Frontal cortex (tissue), 4 donors: ENCODE results near the gene PGA5. TPM values are rescaled to one million over a fixed set of nuclear protein-coding genes. Genes with fewer than 3 reads are reported as not detected.

ENCODE experiments used
- DNase-seq, 2 donors: peaks; one replicate each; pipeline ENCODE4 v3.0.0; 2012; ENCODE audit warnings: low spot score in 2 of 2
- FAIRE-seq: peaks from 2 replicates; lab custom pipeline; 2012; peaks lifted over from hg19 to GRCh38; lab: Jason Lieb, UNC
- total RNA-seq: library from RNA; depleted of rRNA; stranded (reverse); fragments of >200 nt; gene quantifications from one replicate; pipeline ENCODE4 v1.2.3, GENCODE V29; 2014
- donor health status: control.
- donor health status: control.
- donor health status: control.

Gene PGA5
- total RNA-seq, 1 donor from 2014 or later, result 0.82 TPM

DNA sequence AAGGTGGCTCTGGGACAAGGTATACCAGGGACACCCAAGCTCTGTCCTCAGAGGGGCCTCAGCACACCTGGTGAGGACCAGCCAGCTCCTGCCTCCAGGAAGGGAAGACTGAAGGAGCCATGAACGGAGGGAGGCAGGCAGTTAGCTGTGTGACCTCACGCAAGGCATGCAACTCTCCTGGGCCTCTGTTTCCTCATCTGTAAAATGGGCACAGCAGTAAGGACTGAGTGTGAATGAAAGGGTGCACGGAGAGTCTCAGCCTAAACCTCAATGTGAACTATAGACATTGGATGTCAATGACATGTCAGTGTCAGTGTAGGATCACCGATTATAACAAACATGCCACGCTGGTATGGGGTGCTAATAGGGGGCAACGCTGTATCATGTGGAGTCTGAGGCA is 18.4 kb downstream of the PGA5 start:
- FAIRE-seq, result no peak
- no peak for DNase-seq

DNA sequence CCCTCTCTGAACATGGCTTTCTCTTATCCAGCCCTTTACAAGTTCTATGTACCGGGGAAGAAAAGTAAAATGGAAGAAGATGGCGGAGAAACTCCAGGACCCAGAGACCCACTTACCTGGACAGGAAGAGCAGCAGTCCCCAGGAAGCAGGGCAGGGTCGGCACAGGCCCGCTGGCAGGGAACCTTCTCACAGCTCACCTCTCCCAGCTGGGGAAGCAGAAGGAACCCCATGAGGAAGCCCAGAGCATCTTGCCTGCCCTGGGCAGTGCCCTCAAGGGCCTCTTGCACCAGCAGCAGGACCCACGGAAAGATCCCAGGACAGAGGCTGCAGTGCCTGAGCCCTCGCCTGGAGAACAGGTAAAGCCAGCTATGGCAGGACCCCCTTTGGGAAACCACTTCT is 23.4 kb downstream of the PGA5 start:
- DNase-seq (no peak), FAIRE-seq (no peak)

DNA sequence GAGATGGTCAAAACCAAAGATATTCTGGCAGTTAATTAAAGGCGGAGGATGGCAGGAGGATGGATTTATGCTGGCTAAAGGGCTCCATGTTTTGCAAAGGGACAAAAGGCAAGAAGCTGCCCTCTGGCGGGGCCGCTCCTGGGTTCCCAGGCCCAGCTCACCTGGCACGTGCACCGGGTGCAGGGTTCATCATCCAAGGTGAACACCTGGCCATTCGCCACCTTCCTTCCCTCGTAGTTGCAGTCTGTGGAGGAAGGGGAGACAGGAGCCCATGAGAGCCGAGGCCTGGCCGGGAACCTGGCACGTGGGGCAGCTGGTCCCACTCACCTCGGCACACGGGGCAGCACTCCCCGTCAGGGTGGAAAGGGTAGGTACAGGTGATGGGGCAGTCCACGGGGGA is 23.8 kb downstream of the PGA5 start:
- DNase-seq (no peak), FAIRE-seq (no peak)

- DNase-seq (no peak), FAIRE-seq (no peak)
Measured at GRCh38 chr11:61265357-61265756, 24.4 kb downstream of the PGA5 start.

GRCh38 chr11:61266602-61267001 is 25.6 kb downstream of the PGA5 start:
- DNase-seq, result no peak
- FAIRE-seq, result no peak

GRCh38 chr11:61267437-61267841 is 26.5 kb downstream of the PGA5 start:
- FAIRE-seq, result no peak

GRCh38 chr11:61268588-61269250 is 27.7 kb downstream of the PGA5 start:
- no peak for FAIRE-seq

More at GRCh38 chr11:61267437-61267841, 26.5 kb downstream of the PGA5 start:
- DNase-seq, result no peak

GRCh38 chr11:61270354-61271076 is 29.5 kb downstream of the PGA5 start:
- DNase-seq (no peak), FAIRE-seq (no peak)

More at GRCh38 chr11:61268588-61269250, 27.7 kb downstream of the PGA5 start:
- DNase-seq, result no peak

- no peak for FAIRE-seq
- DNase-seq, result no peak
Measured at GRCh38 chr11:61272731-61273130, 31.8 kb downstream of the PGA5 start.

DNA sequence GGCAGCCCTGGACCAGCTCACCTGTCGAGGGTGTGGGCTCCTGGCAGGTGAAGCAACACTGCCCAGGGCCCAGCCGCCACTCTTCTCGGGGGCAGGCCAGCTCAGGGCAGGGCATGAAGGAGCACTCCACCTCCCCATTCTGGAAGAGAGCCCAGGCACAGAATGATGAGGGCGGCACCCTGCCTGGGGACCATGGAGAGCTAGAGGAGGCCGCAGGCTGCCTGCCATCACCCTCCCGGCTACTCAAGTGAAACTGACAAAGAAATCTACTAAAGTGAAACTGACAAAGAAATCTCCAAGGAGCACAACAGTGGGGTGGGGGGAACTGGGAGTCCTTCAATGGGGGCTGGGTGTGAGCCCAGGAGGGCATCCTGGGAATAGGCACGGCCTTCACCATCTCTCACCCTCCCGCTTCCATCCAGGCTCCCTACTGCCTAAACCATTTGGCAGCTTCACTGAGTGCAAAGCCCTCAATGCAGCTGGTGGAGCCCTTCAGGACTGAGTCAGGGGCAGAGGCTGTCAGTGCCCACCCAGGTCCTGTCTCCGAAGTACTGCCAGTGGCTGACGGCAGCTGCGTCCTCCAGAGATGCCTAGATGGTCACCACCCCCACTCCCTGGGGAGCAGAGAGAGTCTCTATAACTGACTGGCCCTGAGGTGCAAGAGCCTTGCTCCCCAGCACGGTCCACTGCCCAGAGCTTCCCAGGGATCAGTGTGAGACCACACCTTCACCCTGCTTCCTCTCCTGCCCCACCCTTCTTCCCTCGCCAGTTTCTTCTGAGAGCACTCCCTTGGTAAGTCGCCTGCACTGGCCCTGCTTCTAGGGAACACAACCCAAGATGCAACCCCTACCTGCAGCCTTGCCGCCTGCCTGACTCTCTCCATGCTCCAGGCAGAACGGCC is 32.5 kb downstream of the PGA5 start:
- no peak for FAIRE-seq
- DNase-seq, result peak in 1 of 2 donors; percentile 31

- DNase-seq (no peak), FAIRE-seq (no peak)
Measured at GRCh38 chr11:61274084-61274483, 33.1 kb downstream of the PGA5 start.

DNA sequence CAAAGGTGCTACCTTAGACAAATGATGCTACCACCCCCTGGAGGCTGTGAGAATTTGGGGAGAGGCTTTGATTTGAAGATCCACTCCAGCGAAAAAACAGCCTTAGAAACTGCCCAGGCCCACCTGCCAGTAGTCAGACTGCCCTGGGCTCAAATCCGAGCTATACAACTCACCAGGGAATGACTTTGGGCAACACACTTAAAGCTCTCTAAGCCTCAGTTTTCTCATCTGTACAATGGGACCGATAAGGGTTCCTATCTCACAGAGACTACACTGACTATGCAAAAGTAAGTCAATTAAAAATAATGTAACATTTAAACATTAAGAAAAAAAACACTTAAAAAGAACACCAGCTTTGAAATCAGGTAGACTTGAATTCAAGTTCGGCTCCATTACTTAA is 34.2 kb downstream of the PGA5 start:
- no peak for FAIRE-seq
- DNase-seq, result no peak

GRCh38 chr11:61277186-61278000 is 36.4 kb downstream of the PGA5 start:
- no peak for DNase-seq
- FAIRE-seq, result no peak

GRCh38 chr11:61278001-61278470 is 37.1 kb downstream of the PGA5 start:
- FAIRE-seq, result no peak
- DNase-seq, result no peak

GRCh38 chr11:61279934-61280659 is 39.1 kb downstream of the PGA5 start:
- DNase-seq (no peak), FAIRE-seq (no peak)

DNA sequence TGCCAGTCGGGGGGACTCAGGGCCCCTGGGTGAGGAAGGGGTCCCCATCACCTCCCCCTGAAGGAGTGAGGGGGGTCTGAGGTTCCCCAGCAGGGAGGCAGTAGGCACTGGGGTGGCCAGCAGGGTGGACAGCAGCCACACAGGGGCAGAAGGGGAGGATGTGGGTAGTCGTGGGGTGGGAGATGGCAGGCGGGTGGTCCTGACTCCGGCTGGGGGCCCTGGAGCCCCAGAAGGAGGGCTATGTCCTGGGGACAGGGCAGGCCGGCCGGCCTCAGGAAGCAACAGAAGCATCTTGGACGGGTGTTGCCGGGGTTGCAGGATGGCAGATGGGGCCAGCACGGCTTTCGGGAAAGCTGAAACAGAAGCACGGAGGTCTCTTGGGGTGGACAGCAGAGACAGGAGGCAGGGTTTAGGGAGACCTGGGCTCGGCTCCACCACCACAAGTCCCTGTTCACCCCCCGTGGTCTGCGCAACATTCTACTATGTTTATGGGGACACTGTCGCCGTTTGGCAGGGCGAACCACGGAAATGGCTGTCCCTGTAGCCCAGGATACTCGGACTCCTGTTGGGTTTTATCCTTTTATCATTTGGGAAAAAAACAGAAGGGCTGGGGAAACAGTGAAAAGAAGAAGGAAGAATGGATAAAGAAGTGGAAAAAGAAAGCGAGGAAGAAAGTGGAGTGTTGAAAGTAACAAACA is 40.1 kb downstream of the PGA5 start:
- DNase-seq, result no peak
- no peak for FAIRE-seq

DNA sequence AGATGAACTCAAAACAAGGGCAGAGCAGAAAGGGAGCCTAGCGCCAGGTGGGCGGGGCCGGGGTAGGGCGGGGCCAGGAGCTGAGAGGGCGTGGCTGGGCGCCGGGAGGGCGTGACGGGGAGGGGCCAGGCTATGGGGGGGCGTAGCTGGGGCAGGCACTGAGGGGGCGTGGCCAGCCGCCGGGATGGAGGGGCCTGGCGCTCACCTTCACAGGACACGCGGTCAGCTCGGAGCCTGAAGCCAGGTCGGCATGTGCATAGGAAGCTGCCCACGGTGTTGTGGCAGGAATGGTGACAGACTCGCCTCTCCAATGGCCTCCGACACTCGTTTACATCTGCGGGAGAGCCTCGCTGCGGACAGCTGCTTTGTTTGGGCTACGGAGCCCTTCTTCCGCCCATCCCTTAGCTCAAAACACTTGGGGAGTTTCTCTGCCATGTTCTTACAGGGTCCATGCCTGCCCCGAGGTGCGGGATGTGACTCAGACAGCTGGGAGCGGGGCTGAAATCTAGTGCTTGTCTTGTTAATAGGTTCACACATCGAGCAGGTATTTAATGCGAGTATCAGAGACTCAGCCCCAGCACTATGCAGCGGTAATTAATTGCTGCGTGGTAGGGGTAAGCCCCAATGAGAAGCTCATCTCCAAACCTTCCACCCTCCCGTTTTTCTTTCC is 40.7 kb downstream of the PGA5 start:
- FAIRE-seq (no peak), DNase-seq (peak in 1 of 2 donors; percentile 38)

- FAIRE-seq, result no peak
- DNase-seq, result no peak
Measured at GRCh38 chr11:61283613-61284012, 42.6 kb downstream of the PGA5 start.
